Activated T-cell treated with anti-CD3 and anti-CD28 coated beads for 24 hours (primary cell): ENCODE data around the gene MAPKAPK3.

Experiments used
- DNase-seq: peaks from one replicate; pipeline ENCODE4 v3.0.0-alpha.2; 2020; ENCODE audit warnings: low read depth

Gene MAPKAPK3

GRCh38 chr3:50695031-50695430, 78.1 kb downstream of the MAPKAPK3 start:
- no peak for DNase-seq

GRCh38 chr3:50696276-50696675, 79.3 kb downstream of the MAPKAPK3 start:
- no peak for DNase-seq

DNA sequence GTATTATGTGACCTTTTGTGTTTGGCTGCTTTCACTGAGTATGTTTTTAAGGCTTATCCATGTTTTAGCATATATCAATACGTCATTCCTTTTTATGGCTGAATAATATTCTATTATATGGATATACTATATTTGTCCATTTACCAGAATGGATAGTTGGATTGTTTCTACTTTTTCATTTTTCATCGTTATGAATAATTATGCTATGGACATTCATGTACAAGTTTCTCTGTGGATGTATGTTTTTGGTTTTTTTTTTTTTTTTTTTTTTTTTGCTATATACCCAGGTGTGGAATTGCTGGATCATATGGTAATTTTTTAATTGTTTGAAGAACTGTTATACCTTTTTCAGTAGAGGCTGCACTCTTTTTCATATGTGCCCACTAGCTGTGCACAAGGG, 81.3 kb downstream of the MAPKAPK3 start:
- DNase-seq = no peak
